Right lobe of liver (tissue), 4 donors: ENCODE measurements around the gene RNF133.

Experiments
- CTCF ChIP-seq, 4 donors: fragments of 200-600 bp in 3 of 4; fragments of 450-650 bp in 1 of 4; IDR thresholded peaks; one replicate each; pipeline versions ENCODE4 v1.5.1 to v1.8.0; 2016 to 2022; ENCODE audit warnings: antibody characterized with exemption in 4 of 4, mild to moderate bottlenecking in 2 of 4
- POLR2A ChIP-seq: fragments of 450-650 bp; IDR thresholded peaks from one replicate; pipeline ENCODE4 v1.6.1; 2017; ENCODE audit warnings: antibody characterized with exemption, mild to moderate bottlenecking
- donor health status: DM: no; HTN: no; CAD: no.
- donor health status: DM: no; HTN: no; CAD: no.
- donor health status: DM: no; HTN: yes; CAD: no.

- TF ChIP-seq CTCF (IDR thresholded peaks at IDR 0.05) (no peak), POLR2A (no peak)
Measured at GRCh38 chr7:122702872-122703510, 4.1 kb upstream of the RNF133 start, which contains the start of gene RNF148.
